Posterior vena cava (tissue), 2 donors: ENCODE measurements around the gene PCED1B. TPM values are rescaled to one million over a fixed set of nuclear protein-coding genes. Genes with fewer than 3 reads are reported as not detected.
"Not testable (repeated sequence)": the region's sequence is repeated elsewhere in the genome, so short reads cannot be mapped to it uniquely, and the experiment has no call there.

Source experiments
- DNase-seq: peaks from one replicate; pipeline ENCODE4 v3.0.0-alpha.2; 2020; ENCODE audit warnings: low spot score
- intact Hi-C, 2 donors: fragments of 100-400 bp; cut with DNase I; formaldehyde crosslinking; loops; one replicate each; pipeline versions ENCODE4 v1.14.1 to v1.14.2; 2022 to 2023
- microRNA-seq, 2 donors: library from miRNA; unstranded; fragments of <30 nt; microRNA quantifications; one replicate each; pipeline ENCODE4 v1.2.0, GENCODE V29; 2020 to 2021; ENCODE audit warnings: borderline microRNAs expressed in 2 of 2
- total RNA-seq, 2 donors: library from RNA; stranded (reverse); fragmentation: NEBNext Ultra II Directional; extraction: Animal tissue kit (Norgen Biotek cat#: 25700); gene quantifications; one replicate each; pipeline ENCODE4 v1.2.1, GENCODE V29; 2021
- donor health status: DM: yes; HTN: yes; CAD: no.
- donor health status: DM: yes; HTN: yes; CAD: no.

Gene PCED1B
- total RNA-seq, 2 donors from 2014 or later: 5.7 to 7.2 TPM

DNA sequence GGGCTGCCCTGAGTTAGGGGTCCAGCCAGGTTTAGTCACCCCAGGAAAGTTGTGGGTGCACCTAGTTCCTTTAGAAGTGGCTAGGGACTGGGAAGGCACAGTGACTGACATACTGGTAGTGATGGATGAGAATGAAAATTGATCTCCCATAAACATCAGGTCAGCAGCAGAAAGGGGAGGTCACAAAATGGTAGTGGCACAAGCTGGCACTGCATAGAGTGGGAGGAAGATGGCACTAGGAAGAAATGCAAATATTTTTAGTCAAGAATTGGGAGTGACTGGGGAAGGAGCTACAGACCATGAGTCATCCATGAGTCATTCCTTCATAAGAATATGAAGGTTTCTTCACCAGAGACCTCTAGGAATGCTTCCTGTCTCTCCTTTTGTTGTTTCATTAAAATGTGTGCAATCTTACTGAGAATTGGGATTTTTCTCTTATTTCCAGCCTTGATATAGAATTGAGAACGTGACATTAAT is 198.6 kb downstream of the PCED1B start:
- intact Hi-C loops: no loop called here

GRCh38 chr12:47279758-47280157 is 200.3 kb downstream of the PCED1B start:
- intact Hi-C loops: loop anchor here in 1 of 2 donors (1.0 kb wide), 1 partner anchor 26 kb away; no protein-coding TSS in a partner anchor
- DNase-seq: not testable (repeated sequence)

More for the DNA sequence above, 198.6 kb downstream of the PCED1B start:
- DNase-seq: no peak

- intact Hi-C loops: no loop called here
- no peak for DNase-seq
These were observed 201.3 kb downstream of the PCED1B start for GRCh38 chr12:47280543-47281300.

GRCh38 chr12:47281667-47282171 is 202.3 kb downstream of the PCED1B start:
- no peak for DNase-seq
- intact Hi-C loops: no loop called here

- intact Hi-C loops: no loop called here
- no peak for DNase-seq
These were observed 202.8 kb downstream of the PCED1B start for GRCh38 chr12:47282206-47282605.

Small RNA genes lying within 50 kb of the gene (microRNA-seq; reads per million reads assigned to microRNA genes)
- 0 to 0.32 reads per million in 2 donors for gene MIR4698

Other genes starting within 250 kb of the PCED1B start
- gene AMIGO2, start 338 bp downstream of the PCED1B start, total RNA-seq: 10 to 100 TPM; 19.7 to 38.1 TPM